ENCODE results near the gene SFTPA2.
A peak's percentile ranks its signal among the peaks of the same experiment; 100 is the strongest.
"Not testable (repeated sequence)": the region's sequence is repeated elsewhere in the genome, so short reads cannot be mapped to it uniquely, and the experiment has no call there.

The SFTPA2 gene

DNA sequence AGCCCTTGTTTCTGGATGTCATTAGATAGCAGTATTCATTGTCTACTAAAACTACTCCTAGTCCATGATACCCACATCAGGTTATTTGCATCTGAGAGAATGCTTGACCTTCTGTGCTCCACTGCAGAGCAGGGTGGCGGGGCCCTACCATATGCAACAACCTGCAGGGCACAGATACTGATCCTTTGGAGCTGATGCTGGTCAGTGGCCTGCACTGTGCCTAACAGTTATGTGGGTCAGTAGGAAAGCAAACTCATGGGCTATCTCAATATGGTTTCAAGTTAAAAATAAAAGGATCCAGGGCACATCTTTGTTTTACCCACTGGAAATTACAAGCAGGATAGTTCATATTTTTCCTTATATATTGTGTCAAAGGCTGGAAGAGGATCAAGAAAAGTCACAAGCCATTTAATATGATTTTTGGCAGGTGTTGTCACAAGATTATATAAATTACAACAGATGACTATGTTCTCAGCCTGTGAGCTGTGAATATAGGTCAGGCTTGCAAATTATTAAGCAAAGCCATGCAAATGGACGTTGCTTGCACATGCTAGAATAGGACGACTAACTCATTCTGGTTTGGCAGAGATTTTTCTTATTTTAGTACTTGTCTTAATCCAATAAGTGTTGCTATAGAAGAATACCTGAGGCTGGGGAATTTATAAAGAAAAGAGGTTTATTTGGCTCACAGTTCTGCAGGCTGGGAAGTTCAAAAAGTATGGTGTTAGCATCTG, 15.1 kb downstream of the SFTPA2 start:
- peak; percentile 47 to 49 for DNase-seq
- not testable (repeated sequence) for H2AK5ac ChIP-seq (ENCODE audit: low read length); H4K12ac ChIP-seq (ENCODE audit: low read depth, low read length); H3K36me3 ChIP-seq (ENCODE audit: control insufficient read depth in 1 of 2, insufficient read depth in 2 of 2, low read length in 2 of 2); H3K23ac ChIP-seq (ENCODE audit: low read length); H3K4me2 ChIP-seq (ENCODE audit: low read length); H3K27ac ChIP-seq (ENCODE audit: low read depth, low read length); H3K18ac ChIP-seq (ENCODE audit: low read length); H4K8ac ChIP-seq (ENCODE audit: low read depth, low read length); H2AFZ ChIP-seq (ENCODE audit: insufficient read depth, low read length, poor library complexity); H3K4ac ChIP-seq (ENCODE audit: low read depth, low read length); H2BK120ac ChIP-seq (ENCODE audit: insufficient read depth, low read length, poor library complexity); H3K14ac ChIP-seq (ENCODE audit: low read length); H3K4me1 ChIP-seq (ENCODE audit: control insufficient read depth in 1 of 2, insufficient read depth in 2 of 2, low read length in 2 of 2); H3K27me3 ChIP-seq (ENCODE audit: insufficient read depth, low read length); H2BK12ac ChIP-seq (ENCODE audit: low read length); H3K79me1 ChIP-seq (ENCODE audit: low read length); H3K9ac ChIP-seq (ENCODE audit: low read length); H3K79me2 ChIP-seq (ENCODE audit: control insufficient read depth, insufficient read depth, low read length, poor library complexity); H3K9me3 ChIP-seq (ENCODE audit: insufficient read depth, low read depth, low read length); H2BK5ac ChIP-seq (ENCODE audit: low read depth, low read length, poor library complexity); H4K91ac ChIP-seq (ENCODE audit: low read depth, low read length); H3K4me3 ChIP-seq (ENCODE audit: low read depth, low read length)
- WGBS (ENCODE audit: extremely low coverage, insufficient coverage, insufficient read length) = no CpG with 5 or more reads among the region's 3 CpGs

DNA sequence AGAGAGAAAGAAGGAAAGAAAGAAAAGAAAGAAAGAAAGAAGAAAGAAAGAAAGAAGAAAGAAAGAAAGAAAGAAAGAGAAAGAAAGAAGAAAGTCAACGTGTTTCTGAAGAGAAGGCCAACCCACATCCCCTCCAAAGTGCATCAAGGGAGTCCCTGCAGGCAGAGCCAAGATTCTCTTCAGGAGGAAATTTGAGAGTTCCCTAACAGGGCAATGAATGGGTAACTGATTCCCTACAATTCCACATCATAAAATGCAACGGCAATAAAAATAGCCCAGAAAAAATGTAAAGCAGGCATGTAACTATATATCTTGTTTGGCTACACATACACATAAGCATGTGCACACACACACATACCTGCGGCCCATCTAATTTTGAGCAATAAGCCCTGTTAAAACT, 15.8 kb downstream of the SFTPA2 start:
- not testable (repeated sequence) for H3K27ac ChIP-seq (ENCODE audit: low read depth, low read length); H3K27me3 ChIP-seq (ENCODE audit: insufficient read depth, low read length); H2BK120ac ChIP-seq (ENCODE audit: insufficient read depth, low read length, poor library complexity); H2BK12ac ChIP-seq (ENCODE audit: low read length); H3K79me1 ChIP-seq (ENCODE audit: low read length); H2AFZ ChIP-seq (ENCODE audit: insufficient read depth, low read length, poor library complexity); H3K23ac ChIP-seq (ENCODE audit: low read length); H3K36me3 ChIP-seq (ENCODE audit: control insufficient read depth in 1 of 2, insufficient read depth in 2 of 2, low read length in 2 of 2); H3K9ac ChIP-seq (ENCODE audit: low read length); H4K8ac ChIP-seq (ENCODE audit: low read depth, low read length); H4K12ac ChIP-seq (ENCODE audit: low read depth, low read length); H3K9me3 ChIP-seq (ENCODE audit: insufficient read depth, low read depth, low read length); H2AK5ac ChIP-seq (ENCODE audit: low read length); H3K4ac ChIP-seq (ENCODE audit: low read depth, low read length); H2BK5ac ChIP-seq (ENCODE audit: low read depth, low read length, poor library complexity); H3K18ac ChIP-seq (ENCODE audit: low read length); H3K79me2 ChIP-seq (ENCODE audit: control insufficient read depth, insufficient read depth, low read length, poor library complexity); H3K4me2 ChIP-seq (ENCODE audit: low read length); H3K4me1 ChIP-seq (ENCODE audit: control insufficient read depth in 1 of 2, insufficient read depth in 2 of 2, low read length in 2 of 2); H3K4me3 ChIP-seq (ENCODE audit: low read depth, low read length); H3K14ac ChIP-seq (ENCODE audit: low read length); H4K91ac ChIP-seq (ENCODE audit: low read depth, low read length)
- DNase-seq = peak in 1 of 2 donors; percentile 16
- no CpG with 5 or more reads among the region's 3 CpGs for WGBS (ENCODE audit: extremely low coverage, insufficient coverage, insufficient read length)

DNA sequence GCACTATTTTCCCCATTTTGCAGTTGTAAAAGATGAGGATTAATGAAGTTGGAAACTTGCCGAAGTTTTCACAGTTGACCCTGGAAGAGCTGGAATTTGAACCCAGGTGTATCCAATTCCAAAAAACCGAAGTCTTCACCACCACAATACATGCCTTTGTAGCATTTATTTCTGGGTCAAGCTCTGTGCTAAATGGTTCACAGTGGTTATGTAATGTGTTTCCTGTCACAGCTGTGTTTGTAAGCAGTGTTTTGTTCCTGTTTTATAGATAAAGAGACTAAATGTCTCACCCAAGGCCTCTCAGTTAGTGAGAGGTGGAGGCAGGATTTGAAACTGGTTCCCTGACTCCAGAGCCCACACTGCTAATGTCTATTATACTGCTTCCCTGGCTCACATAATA, 17.6 kb downstream of the SFTPA2 start:
- no peak overlapping the region for H2BK120ac ChIP-seq (ENCODE audit: insufficient read depth, low read length, poor library complexity)
- no peak overlapping the region for H2AFZ ChIP-seq (ENCODE audit: insufficient read depth, low read length, poor library complexity)
- no peak overlapping the region for H4K91ac ChIP-seq (ENCODE audit: low read depth, low read length)
- no peak overlapping the region for H2AK5ac ChIP-seq (ENCODE audit: low read length)
- no peak overlapping the region for H3K4ac ChIP-seq (ENCODE audit: low read depth, low read length)
- H3K27me3 ChIP-seq (ENCODE audit: insufficient read depth, low read length) = no peaks in the 10 kb centered on the region
- H2BK12ac ChIP-seq (ENCODE audit: low read length) = no peak overlapping the region
- no peak overlapping the region for H3K23ac ChIP-seq (ENCODE audit: low read length)
- no peak overlapping the region for H3K18ac ChIP-seq (ENCODE audit: low read length)
- DNase-seq = no peak
- WGBS (ENCODE audit: extremely low coverage, insufficient coverage, insufficient read length) = no CpG with 5 or more reads among the region's 2 CpGs
- no peak overlapping the region for H3K4me3 ChIP-seq (ENCODE audit: low read depth, low read length)
- H2BK5ac ChIP-seq (ENCODE audit: low read depth, low read length, poor library complexity) = no peak overlapping the region
- no peak overlapping the region for H3K9ac ChIP-seq (ENCODE audit: low read length)
- no peaks in the 10 kb centered on the region for H3K9me3 ChIP-seq (ENCODE audit: insufficient read depth, low read depth, low read length)
- no peaks in the 10 kb centered on the region for H3K79me2 ChIP-seq (ENCODE audit: control insufficient read depth, insufficient read depth, low read length, poor library complexity)
- no peak overlapping the region for H4K8ac ChIP-seq (ENCODE audit: low read depth, low read length)
- no peak overlapping the region for H3K14ac ChIP-seq (ENCODE audit: low read length)
- no peaks in the 10 kb centered on the region for H3K36me3 ChIP-seq (ENCODE audit: control insufficient read depth in 1 of 2, insufficient read depth in 2 of 2, low read length in 2 of 2)
- no peaks in the 10 kb centered on the region for H3K4me1 ChIP-seq (ENCODE audit: control insufficient read depth in 1 of 2, insufficient read depth in 2 of 2, low read length in 2 of 2)
- H3K27ac ChIP-seq (ENCODE audit: low read depth, low read length) = no peak overlapping the region
- H3K79me1 ChIP-seq (ENCODE audit: low read length) = no peaks in the 10 kb centered on the region
- H3K4me2 ChIP-seq (ENCODE audit: low read length) = no peak overlapping the region
- H4K12ac ChIP-seq (ENCODE audit: low read depth, low read length) = no peak overlapping the region

DNA sequence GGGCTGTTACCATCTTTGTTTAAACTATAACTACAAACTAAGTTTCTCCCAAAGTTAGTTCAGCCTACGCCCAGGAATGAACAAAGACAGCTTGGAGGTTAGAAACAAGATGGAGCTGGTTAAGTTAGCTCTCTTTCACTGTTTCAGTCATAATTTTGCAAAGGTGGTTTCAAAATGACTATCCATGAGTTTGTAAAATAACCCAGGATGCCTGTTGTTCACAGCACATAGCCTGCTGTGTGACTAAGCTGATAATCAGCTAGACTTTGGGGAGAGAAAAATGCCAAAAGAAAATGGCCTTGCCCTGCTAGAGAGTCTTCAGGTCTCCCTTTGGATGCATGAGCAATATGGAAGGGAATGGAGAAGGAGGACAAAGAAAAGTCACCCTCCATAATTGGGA, 19.3 kb downstream of the SFTPA2 start:
- not testable (repeated sequence) for H2BK12ac ChIP-seq (ENCODE audit: low read length); H3K9ac ChIP-seq (ENCODE audit: low read length); H2AFZ ChIP-seq (ENCODE audit: insufficient read depth, low read length, poor library complexity); H3K27me3 ChIP-seq (ENCODE audit: insufficient read depth, low read length); H4K91ac ChIP-seq (ENCODE audit: low read depth, low read length); H4K8ac ChIP-seq (ENCODE audit: low read depth, low read length); H3K4me2 ChIP-seq (ENCODE audit: low read length); H2BK5ac ChIP-seq (ENCODE audit: low read depth, low read length, poor library complexity); H3K9me3 ChIP-seq (ENCODE audit: insufficient read depth, low read depth, low read length); H2BK120ac ChIP-seq (ENCODE audit: insufficient read depth, low read length, poor library complexity); H3K18ac ChIP-seq (ENCODE audit: low read length); H2AK5ac ChIP-seq (ENCODE audit: low read length); DNase-seq; H3K79me1 ChIP-seq (ENCODE audit: low read length); H3K23ac ChIP-seq (ENCODE audit: low read length); H3K4ac ChIP-seq (ENCODE audit: low read depth, low read length); H3K79me2 ChIP-seq (ENCODE audit: control insufficient read depth, insufficient read depth, low read length, poor library complexity); H3K36me3 ChIP-seq (ENCODE audit: control insufficient read depth in 1 of 2, insufficient read depth in 2 of 2, low read length in 2 of 2); H3K4me3 ChIP-seq (ENCODE audit: low read depth, low read length); H3K4me1 ChIP-seq (ENCODE audit: control insufficient read depth in 1 of 2, insufficient read depth in 2 of 2, low read length in 2 of 2); H3K27ac ChIP-seq (ENCODE audit: low read depth, low read length); H4K12ac ChIP-seq (ENCODE audit: low read depth, low read length); H3K14ac ChIP-seq (ENCODE audit: low read length)
- no CpG with 5 or more reads among the region's 1 CpG for WGBS (ENCODE audit: extremely low coverage, insufficient coverage, insufficient read length)
